Upper lobe of left lung (tissue), 4 donors: ENCODE measurements around the gene PLOD1.

Experiments
- EP300 ChIP-seq, 4 donors: sonication (generic); formaldehyde crosslinking; IDR thresholded peaks; one replicate each; pipeline ENCODE4 v1.5.1; 2017; ENCODE audit warnings: antibody characterized with exemption in 4 of 4, control low read depth in 2 of 4
- POLR2A ChIP-seq, 4 donors: fragments of 450-650 bp; IDR thresholded peaks; one replicate each; pipeline ENCODE4 v1.5.1; 2016 to 2017; ENCODE audit warnings: antibody characterized with exemption in 4 of 4, mild to moderate bottlenecking in 2 of 4
- TF ChIP-seq, protein P1 (sequence below), 6 experiments: fragments of 450-650 bp in 4 of 6; fragments of 200-600 bp in 2 of 6; sonication (generic) in 2 of 6; IDR thresholded peaks; one replicate each; pipeline ENCODE4 v1.5.1; 2016 to 2019; ENCODE audit warnings: antibody characterized with exemption in 6 of 6

GRCh38 chr1:12009318-12009947 lies 74.9 kb downstream of the PLOD1 start:
- TF ChIP-seq, protein P1, sequence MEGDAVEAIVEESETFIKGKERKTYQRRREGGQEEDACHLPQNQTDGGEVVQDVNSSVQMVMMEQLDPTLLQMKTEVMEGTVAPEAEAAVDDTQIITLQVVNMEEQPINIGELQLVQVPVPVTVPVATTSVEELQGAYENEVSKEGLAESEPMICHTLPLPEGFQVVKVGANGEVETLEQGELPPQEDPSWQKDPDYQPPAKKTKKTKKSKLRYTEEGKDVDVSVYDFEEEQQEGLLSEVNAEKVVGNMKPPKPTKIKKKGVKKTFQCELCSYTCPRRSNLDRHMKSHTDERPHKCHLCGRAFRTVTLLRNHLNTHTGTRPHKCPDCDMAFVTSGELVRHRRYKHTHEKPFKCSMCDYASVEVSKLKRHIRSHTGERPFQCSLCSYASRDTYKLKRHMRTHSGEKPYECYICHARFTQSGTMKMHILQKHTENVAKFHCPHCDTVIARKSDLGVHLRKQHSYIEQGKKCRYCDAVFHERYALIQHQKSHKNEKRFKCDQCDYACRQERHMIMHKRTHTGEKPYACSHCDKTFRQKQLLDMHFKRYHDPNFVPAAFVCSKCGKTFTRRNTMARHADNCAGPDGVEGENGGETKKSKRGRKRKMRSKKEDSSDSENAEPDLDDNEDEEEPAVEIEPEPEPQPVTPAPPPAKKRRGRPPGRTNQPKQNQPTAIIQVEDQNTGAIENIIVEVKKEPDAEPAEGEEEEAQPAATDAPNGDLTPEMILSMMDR (IDR thresholded peaks at IDR 0.05): no peak
- TF ChIP-seq POLR2A (IDR thresholded peaks at IDR 0.05): no peak
- no peak for TF ChIP-seq EP300 (IDR thresholded peaks at IDR 0.05)
